ENCODE data around the gene SORCS2.

SORCS2 gene

GRCh38 chr4:7279902-7280301, 87.6 kb downstream of the SORCS2 start:
- FAIRE-seq (no peak), DNase-seq (ENCODE audit: extremely low spot score, insufficient read length, low read depth) (no peak)

GRCh38 chr4:7280926-7281690, 88.8 kb downstream of the SORCS2 start:
- DNase-seq (ENCODE audit: extremely low spot score, insufficient read length, low read depth) (no peak), FAIRE-seq (no peak)

DNA sequence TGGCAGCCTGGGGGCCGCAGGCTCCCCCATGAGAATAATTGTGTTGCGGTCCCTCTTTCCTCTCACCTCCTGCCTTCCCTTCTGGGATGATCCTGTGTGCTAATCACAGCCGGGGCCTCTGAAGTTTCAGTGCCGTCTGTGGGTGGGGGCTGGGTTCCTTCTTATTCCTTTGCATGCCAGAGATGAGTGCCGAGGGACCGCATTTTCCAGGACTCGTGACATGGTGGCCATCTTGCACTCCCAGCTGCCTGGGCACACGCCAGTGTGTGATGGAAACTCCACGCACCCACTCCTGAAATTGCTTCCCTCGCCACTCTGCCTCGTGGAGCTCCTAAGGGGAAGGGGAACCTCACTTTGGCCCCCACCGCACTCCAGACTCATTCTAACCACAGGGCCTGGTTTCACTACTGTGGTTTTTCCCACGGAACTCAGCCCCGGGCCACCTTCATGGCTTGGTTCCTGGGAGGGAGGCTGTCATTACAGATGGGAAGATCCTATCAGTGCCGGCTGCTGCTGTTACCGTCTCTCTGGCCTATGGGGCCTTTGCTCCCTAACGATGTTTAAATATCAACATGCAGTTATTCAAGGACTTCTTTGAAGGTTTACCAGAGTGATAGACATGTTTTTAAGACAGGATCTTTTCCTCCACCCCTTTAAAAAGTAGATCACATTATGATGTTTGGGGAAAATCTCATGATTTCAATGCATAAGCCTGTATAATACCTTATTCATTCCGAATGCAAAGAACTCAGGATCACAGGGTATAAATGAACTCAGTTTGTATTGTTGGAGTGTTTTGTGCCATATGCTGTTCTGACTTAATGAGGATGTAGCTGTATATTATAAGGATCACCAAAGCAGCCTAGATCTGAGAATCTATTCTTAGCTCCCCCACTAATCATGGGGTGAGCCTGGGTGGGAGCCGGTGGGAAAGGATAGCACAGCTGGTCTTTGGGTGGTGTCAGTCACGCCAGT, 89.6 kb downstream of the SORCS2 start:
- FAIRE-seq (no peak), DNase-seq (ENCODE audit: extremely low spot score, insufficient read length, low read depth) (no peak)

DNA sequence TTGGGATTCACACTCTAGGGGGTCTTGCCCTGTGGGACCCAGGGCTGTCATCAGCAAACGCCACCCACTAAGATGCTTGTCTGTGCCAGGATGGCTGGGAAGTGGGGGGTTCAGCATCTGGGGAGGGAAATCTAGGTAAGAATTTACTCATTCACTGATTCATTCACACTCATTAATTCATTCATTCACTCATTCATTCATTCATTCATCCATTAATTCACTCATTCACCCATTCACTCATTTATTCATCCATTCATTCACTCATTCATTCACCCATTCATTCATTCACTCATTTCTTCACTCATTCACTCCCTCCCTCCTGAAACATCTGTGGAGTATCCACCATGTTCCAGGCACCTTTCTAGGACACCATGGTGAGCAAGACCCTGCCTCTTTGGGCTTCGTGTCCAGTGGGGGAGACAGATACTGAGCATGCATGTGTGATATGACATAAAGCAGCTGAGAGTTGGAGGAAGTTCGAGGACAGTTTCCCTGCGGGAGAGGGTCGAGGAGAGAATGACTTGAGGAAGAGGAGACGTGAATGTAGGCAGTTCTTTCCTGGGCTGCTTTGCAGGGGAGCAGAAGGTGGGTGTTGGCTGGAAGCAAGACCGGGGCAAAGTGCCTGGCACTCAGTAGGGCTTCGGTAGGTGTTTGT, 90.6 kb downstream of the SORCS2 start:
- DNase-seq (ENCODE audit: extremely low spot score, insufficient read length, low read depth) (no peak), FAIRE-seq (no peak)

DNA sequence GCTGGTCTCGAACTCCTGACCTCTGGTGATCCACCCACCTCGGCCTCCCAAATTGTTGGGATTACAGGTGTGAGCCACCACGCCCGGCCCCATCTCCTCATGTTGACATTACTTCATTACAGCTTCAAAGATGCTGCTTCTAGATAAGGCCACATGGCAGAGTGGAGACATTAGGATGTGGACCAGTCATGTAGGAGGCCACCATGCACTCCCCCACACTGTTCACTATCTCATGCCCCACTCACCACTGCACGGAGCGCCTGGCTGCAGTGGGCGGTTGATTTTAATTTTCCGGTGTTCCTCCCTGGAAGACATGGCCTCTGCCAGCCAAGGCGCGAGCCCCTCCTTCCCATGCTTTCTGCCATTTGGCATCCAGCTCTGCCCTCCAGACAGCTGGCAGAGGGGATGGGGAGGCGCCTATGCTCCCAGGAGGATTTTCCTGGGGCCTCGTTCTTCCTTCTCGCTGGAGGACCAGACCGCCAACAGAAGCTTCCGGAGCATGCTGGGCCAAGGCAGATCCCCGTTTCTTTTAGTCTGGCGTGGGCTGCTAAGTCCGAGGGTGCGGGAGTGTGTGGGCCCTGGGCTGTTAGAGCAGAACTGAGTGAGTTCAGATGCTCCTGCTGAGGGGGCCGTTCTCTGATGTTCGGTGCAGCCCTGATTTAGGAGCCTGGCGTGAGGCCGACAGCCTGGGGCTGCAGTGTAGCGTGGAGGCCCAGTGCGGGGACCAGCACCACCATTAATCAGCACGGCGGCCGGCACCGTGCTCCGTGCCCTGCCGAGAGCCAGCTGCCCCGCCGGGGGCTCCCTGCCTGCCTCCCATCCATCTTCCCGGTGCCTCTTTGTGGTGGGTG, 93.1 kb downstream of the SORCS2 start:
- DNase-seq (ENCODE audit: extremely low spot score, insufficient read length, low read depth): no peak
- no peak for FAIRE-seq

DNA sequence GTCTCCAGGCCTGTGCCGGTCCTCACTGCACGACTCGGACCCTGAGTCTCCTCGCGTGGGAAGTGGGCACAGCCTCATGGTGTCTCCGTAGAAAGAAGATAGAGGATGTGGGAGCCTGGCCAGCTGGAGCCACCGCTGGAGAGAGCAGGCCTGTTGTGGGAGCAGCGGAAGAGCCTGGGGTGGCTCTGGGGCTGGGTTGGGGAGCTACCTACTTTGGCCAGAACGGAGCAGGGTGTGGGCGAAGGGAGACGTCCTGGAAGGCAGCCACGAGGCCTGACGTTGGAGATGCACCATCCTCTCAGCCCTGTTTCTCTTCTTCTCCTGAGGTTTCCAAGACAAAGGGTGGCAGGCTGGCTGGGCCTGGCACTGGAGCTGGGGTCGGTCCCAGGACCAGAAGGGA, 93.8 kb downstream of the SORCS2 start:
- no peak for FAIRE-seq

DNA sequence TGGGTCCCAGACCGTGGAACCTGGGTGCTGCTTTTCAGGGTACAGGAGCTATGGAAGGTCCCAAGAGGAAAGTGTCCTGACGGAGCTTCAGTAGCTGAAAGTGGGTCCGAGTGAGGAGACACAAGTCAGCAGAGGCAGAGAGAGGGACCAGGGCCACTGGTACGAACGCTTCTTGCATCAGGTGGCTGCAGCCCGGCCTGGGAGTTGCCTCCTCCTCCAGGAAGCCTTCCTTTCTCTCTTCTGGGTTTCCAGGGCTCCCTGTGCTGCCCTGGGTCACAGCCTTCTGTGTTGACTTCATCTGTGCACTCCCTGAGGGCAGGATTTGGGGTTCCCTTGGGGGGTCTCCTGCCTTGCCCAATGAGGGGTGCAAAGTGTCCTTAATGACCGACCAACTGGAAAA, 94.5 kb downstream of the SORCS2 start:
- FAIRE-seq: no peak
- DNase-seq (ENCODE audit: extremely low spot score, insufficient read length, low read depth): no peak

More for the DNA sequence above, 93.8 kb downstream of the SORCS2 start:
- DNase-seq (ENCODE audit: extremely low spot score, insufficient read length, low read depth): no peak

DNA sequence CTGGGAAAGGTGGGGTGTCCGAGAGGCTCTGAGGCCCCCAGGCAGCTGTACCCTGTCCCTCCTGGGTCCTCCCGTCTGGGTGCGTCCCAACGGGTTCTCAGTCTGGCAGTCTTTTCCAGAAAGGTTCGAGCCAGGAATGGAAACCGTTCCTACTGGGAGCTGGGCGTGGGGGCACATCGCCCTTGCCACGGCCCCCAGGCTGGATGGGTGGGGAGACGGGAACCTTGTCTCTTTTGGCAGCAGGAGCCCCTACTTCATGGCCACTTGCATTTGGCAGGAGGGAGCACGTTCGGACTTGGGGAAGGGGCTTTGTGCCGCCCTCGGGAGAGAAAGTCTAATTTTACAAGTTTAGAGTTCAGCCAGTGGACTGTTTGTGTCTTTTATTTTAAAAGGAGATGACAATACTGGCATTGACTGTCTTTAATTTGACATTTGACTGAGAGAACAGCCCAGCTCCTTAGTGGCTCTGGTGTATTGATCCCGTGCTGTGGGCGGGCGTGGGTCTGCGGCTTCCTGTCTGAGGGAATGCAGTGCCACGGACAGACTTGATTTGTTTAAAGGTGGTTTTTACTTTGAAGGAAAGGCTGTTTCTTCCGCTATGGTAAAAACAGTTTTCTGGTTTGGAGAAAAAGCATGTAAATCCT, 95.1 kb downstream of the SORCS2 start:
- no peak for DNase-seq (ENCODE audit: extremely low spot score, insufficient read length, low read depth)
- no peak for FAIRE-seq

DNA sequence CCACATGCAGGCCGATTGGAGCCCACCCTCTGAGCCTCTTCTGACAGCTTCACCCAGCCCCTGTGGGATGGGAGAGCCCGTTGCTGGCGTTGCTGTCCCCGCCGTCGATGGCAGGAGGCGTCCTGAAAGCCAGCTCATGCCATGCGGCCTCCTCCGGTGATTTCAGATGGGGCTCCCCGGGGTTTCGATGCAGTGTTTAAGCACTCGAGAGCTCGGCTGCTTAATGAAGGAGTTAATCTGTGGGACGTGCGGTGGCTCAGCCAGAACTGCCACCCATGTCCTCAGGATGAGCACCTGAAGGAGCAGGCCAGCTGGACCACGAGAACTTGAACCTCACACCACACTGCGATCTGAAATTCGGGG, 95.6 kb downstream of the SORCS2 start:
- FAIRE-seq: no peak
- DNase-seq (ENCODE audit: extremely low spot score, insufficient read length, low read depth): no peak

DNA sequence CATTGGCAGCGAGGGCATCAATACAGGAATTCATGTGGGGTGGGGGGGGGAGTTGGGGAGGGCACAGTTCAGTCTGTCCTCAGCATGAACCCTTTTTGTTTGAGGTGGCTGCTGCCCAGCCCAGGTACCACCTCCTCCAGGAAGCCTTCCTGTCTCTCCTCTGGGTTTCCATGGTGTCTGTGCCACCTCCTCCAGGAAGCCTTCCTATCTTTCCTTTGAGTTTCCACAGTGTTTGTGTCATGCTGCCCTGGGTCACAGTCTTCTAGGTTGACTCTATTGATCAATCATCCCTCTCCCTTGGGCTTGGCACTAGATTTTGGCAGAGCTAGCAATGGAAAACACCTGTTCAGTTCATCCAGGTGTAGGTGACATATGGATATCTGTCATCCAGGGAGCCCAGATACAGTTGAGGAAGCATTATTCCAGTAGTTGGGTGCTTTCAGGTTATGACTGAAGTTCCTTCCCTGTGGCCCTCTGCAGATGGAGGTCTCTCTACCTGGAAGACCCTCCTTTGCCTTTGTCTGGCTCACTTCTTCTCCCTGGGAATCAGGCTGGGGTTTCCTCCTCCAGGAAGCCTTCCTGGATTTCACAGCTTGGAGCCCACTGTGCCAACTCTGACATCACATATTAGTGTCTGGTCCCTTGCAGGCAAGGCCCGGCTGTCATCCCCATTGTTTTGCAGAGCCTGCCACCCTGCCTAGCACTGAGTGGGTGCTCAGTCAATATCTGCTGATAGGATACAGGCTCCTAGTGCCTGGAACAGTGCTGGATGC, 96.6 kb downstream of the SORCS2 start:
- DNase-seq (ENCODE audit: extremely low spot score, insufficient read length, low read depth) (no peak), FAIRE-seq (no peak)

GRCh38 chr4:7289589-7289988, 97.3 kb downstream of the SORCS2 start:
- no peak for FAIRE-seq
- no peak for DNase-seq (ENCODE audit: extremely low spot score, insufficient read length, low read depth)

DNA sequence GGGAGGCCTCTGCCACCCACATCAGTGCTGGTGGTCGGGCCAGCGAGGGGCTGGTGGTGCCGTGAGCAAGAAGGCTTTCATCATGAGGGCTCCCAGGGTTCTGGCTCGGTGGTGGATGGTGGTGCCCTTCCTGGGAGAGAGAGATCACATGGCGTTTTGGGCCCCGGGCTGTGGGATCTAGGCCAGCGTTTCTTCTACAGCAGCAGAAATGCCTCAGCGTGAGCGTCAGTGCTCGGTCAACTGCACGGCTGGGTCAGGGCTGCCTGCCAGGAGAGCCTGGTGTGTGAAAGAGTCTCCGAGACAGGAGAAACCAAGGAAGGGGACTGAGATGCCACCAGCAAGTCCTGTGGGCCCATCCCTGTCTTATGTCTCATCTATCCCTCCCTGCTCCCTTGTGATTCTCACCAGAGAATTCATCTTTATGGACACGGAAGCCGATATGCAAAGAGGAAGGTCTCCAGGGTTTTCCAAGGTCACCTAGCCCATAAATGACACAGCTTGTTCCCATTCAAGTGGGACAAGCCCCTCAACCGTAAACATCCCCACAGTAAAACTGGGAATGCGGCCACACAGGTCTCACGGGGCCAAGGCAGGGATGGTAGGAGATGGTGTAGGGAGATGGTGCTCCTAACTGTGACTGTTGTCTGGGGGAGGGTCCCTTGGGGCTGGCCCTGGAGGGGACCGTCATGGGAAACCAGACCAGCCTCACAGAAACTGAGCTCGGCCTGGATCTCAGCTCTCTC, 99.2 kb downstream of the SORCS2 start:
- no peak for FAIRE-seq
- no peak for DNase-seq (ENCODE audit: extremely low spot score, insufficient read length, low read depth)

- FAIRE-seq (no peak), DNase-seq (ENCODE audit: extremely low spot score, insufficient read length, low read depth) (no peak)
Measured at GRCh38 chr4:7293703-7294102, 101.4 kb downstream of the SORCS2 start.

DNA sequence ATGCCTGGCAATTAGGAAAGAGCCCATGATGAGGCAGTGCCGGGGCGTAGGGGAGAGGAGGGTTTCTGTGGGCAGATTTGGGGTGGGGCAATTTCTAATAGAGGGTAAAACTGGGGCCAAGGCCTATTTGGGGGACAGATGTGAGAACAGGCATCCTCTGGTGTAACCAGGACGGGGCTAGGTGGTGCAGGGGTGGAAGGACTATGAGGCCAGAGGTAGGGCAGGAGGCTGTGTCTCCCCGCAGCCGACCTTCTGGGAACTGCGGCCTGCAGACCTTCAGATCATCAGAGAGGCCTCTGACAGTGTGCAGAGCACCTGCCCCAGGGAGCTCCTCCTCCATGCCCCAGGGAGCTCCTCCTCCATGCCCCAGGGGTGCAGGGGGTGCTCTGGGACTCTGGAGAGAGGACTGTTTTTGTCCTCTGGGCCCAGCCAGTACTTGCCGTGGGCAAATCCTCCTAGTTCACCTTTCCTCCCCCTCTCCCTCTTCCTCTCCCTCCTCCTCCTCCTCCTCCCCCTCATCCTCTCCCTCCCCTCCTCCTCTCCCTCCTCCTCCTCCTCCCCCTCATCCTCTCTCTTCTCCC, 101.9 kb downstream of the SORCS2 start:
- FAIRE-seq (no peak), DNase-seq (ENCODE audit: extremely low spot score, insufficient read length, low read depth) (no peak)

- FAIRE-seq (no peak), DNase-seq (ENCODE audit: extremely low spot score, insufficient read length, low read depth) (no peak)
Measured at GRCh38 chr4:7295197-7295910, 103.0 kb downstream of the SORCS2 start.

GRCh38 chr4:7295911-7296660, 103.7 kb downstream of the SORCS2 start:
- FAIRE-seq: no peak
- DNase-seq (ENCODE audit: extremely low spot score, insufficient read length, low read depth): no peak
